ENCODE measurements around the gene COG5. TPM values are rescaled to one million over a fixed set of nuclear protein-coding genes. Genes with fewer than 3 reads are reported as not detected.

The COG5 gene
- total and polyA plus RNA-seq, 9 of the 15 experiments (the other 6 are each of a cell fraction or from before 2014, with no cell fraction given): 15.3 to 75.1 (median 56.4) TPM

- TF ChIP-seq E2F8 (IDR thresholded peaks at IDR 0.05; ENCODE audit: low read depth, partially characterized antibody) (no peak), HDAC2 (IDR thresholded peaks at IDR 0.05) (peak; percentile 96), TAF15 (IDR thresholded peaks at IDR 0.05; ENCODE audit: low read depth, low read length) (no peak), TGIF2 (CRISPR knock-in tag; IDR thresholded peaks at IDR 0.05) (no peak), KDM5B (IDR thresholded peaks at IDR 0.05; ENCODE audit: insufficient replicate concordance, low read depth, low read length) (peak; percentile 37), ATF3 (IDR thresholded peaks at IDR 0.05) (peak; percentile 63; the same call in 1 of the 2 replicates), ATF3 (CRISPR knock-in tag; conservative IDR thresholded peaks at IDR 0.05) (peak; percentile 72), LARP7 (IDR thresholded peaks at IDR 0.05) (0 out of 2 replicates have a peak, but pooled peaks have one; percentile 18), HOMEZ (CRISPR knock-in tag; IDR thresholded peaks at IDR 0.05) (0 out of 2 replicates have a peak, but pooled peaks have one; percentile 76), ZNF311 (CRISPR knock-in tag; IDR thresholded peaks at IDR 0.05) (no peak), FOS (IDR thresholded peaks at IDR 0.05; ENCODE audit: extremely low read depth, insufficient read length) (no peak)
These were observed 394.3 kb downstream of the COG5 start (continued) for GRCh38 chr7:107169120-107170050.
